HepG2 (cell line): Measurements from ENCODE around the gene SFXN2.

ENCODE experiments used
- HCFC1 ChIP-seq: fragments of 150-350 bp; IDR thresholded peaks from 2 replicates; pipeline ENCODE4 v1.6.1; 2014; ENCODE audit warnings: low read depth, low read length
- MZF1 ChIP-seq: sonication (generic); formaldehyde crosslinking; IDR thresholded peaks from 2 replicates; pipeline ENCODE4 v1.8.1; 2023; ENCODE audit warnings: mild to moderate bottlenecking, missing genetic modification reagents, borderline replicate concordance

DNA sequence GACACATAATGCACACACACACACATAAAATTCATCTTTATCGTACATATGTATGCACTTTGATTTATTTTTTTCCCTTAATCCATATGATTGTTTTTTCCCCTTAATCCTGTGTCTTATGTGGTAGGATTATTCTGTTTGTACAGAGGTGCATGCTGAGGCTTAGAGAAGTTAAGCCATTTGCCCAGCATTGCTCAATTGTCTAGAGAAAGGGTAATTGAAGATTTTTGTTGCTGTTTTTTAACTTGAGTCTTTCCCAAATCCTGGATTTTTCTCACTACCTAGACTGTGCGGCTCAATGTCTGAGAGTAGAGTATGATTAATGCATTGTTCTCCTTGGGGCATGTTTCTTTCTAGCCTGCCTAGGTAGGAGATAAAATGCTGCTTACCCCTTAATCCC lies 64.3 kb downstream of the SFXN2 start:
- TF ChIP-seq HCFC1 = no peak
- TF ChIP-seq MZF1 (CRISPR knock-in tag) = no peak
